Cardiac muscle cell (in vitro differentiated cells and primary cell): ENCODE results near the gene ALDH1L1. TPM values are rescaled to one million over a fixed set of nuclear protein-coding genes. Genes with fewer than 3 reads are reported as not detected.

Experiments
- DNase-seq, 2 donors: peaks; one replicate each; pipeline versions ENCODE4 v3.0.0 to v3.0.0-alpha.2; 2010 to 2017; ENCODE audit warnings: low read depth in 1 of 2, low spot score in 1 of 2
- H3K27ac ChIP-seq: fragments of 200-600 bp; sonication (generic); 2 replicates; pipeline ENCODE4 v1.5.1; 2016
- H3K27me3 ChIP-seq: fragments of 200-600 bp; sonication (generic); 2 replicates; pipeline ENCODE4 v1.6.0; 2016; ENCODE audit warnings: control low read depth
- H3K36me3 ChIP-seq: fragments of 200-600 bp; sonication (generic); 2 replicates; pipeline ENCODE4 v1.5.1; 2016; ENCODE audit warnings: control low read depth
- H3K4me1 ChIP-seq: fragments of 200-600 bp; sonication (generic); 2 replicates; pipeline ENCODE4 v1.8.1; 2017; ENCODE audit warnings: low read depth, mild to moderate bottlenecking, mixed run types
- H3K4me3 ChIP-seq: fragments of 200-600 bp; sonication (generic); 2 replicates; pipeline ENCODE4 v1.5.1; 2016; ENCODE audit warnings: mild to moderate bottlenecking
- H3K9me3 ChIP-seq: fragments of 200-600 bp; sonication (generic); 2 replicates; pipeline ENCODE4 v1.5.1; 2017; ENCODE audit warnings: low read depth, mild to moderate bottlenecking, control low read depth
- CTCF ChIP-seq: IDR thresholded peaks from 2 replicates; pipeline ENCODE4 v1.5.1; 2012; ENCODE audit warnings: low read depth, mild to moderate bottlenecking, low read length
- polyA plus RNA-seq: library from polyadenylated mRNA; unstranded; fragments of >200 nt; fragmentation: Nextera tagmentation; extraction: Ambion mirVana; gene quantifications from 2 replicates; pipeline ENCODE4 v1.2.1, GENCODE V29; 2016
- total RNA-seq: library from RNA; depleted of rRNA; stranded (reverse); fragments of >200 nt; gene quantifications from 2 replicates; pipeline ENCODE4 v1.2.3, GENCODE V29; 2016

Gene ALDH1L1
- total and polyA plus RNA-seq, 2 experiments from 2014 or later = 0.98 to 2.6 TPM

- no peak overlapping the region for H3K27ac ChIP-seq
- no peak overlapping the region for H3K4me3 ChIP-seq
- DNase-seq = no peak
- no peak for TF ChIP-seq CTCF
- no peaks in the 10 kb centered on the region for H3K4me1 ChIP-seq
- H3K36me3 ChIP-seq = no peaks in the 10 kb centered on the region
- H3K27me3 ChIP-seq = peaks cover 5% of the 10 kb centered on the region
- H3K9me3 ChIP-seq = no peaks in the 10 kb centered on the region
These were observed 19.1 kb downstream of the ALDH1L1 start for GRCh38 chr3:126161309-126161708.

- no peak for TF ChIP-seq CTCF
- H3K9me3 ChIP-seq = no peaks in the 10 kb centered on the region
- DNase-seq = no peak
These were observed 19.9 kb downstream of the ALDH1L1 start for GRCh38 chr3:126160243-126161210.

GRCh38 chr3:126159476-126159875 lies 20.9 kb downstream of the ALDH1L1 start:
- Histone ChIP-seq H3K4me1 (no peaks in the 10 kb centered on the region), H3K36me3 (no peaks in the 10 kb centered on the region), H3K27ac (no peak overlapping the region), H3K9me3 (no peaks in the 10 kb centered on the region), H3K4me3 (no peak overlapping the region), H3K27me3 (peaks cover 5% of the 10 kb centered on the region)
- no peak for DNase-seq
- no peak for TF ChIP-seq CTCF

More at GRCh38 chr3:126160243-126161210, 19.9 kb downstream of the ALDH1L1 start:
- Histone ChIP-seq H3K4me3 (no peak overlapping the region), H3K27me3 (peaks cover 5% of the 10 kb centered on the region), H3K36me3 (no peaks in the 10 kb centered on the region), H3K4me1 (no peaks in the 10 kb centered on the region), H3K27ac (no peak overlapping the region)

DNA sequence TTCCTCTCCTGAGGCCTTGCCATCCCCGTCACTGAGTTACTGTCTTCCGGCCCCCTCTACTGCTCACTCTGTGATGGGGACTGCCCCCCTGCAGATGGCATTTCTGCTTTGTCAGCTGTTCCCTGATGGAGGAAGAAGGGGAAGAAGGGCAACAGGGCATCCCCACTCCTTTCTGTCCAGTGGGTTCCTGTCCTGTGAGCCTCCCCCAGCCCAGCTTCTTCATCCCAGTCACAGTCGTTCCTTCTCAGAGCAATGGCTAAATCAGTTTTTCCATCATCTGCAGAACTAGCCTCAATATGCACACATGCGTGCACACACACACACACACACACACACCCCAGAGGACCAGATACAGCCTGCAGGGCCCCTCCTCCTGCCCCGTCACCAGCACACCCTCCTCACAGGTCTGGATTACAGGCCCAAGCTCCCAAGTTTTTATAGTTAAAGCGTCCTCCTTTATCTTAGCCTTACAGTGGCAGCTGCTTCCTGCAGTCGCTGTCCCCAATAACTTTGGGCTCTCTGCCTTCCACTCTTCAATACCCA lies 21.4 kb downstream of the ALDH1L1 start:
- H3K27ac ChIP-seq = no peak overlapping the region
- no peaks in the 10 kb centered on the region for H3K9me3 ChIP-seq
- no peak for DNase-seq
- no peaks in the 10 kb centered on the region for H3K4me1 ChIP-seq
- peaks cover 5% of the 10 kb centered on the region for H3K27me3 ChIP-seq
- H3K4me3 ChIP-seq = no peak overlapping the region
- no peak for TF ChIP-seq CTCF
- no peaks in the 10 kb centered on the region for H3K36me3 ChIP-seq

DNA sequence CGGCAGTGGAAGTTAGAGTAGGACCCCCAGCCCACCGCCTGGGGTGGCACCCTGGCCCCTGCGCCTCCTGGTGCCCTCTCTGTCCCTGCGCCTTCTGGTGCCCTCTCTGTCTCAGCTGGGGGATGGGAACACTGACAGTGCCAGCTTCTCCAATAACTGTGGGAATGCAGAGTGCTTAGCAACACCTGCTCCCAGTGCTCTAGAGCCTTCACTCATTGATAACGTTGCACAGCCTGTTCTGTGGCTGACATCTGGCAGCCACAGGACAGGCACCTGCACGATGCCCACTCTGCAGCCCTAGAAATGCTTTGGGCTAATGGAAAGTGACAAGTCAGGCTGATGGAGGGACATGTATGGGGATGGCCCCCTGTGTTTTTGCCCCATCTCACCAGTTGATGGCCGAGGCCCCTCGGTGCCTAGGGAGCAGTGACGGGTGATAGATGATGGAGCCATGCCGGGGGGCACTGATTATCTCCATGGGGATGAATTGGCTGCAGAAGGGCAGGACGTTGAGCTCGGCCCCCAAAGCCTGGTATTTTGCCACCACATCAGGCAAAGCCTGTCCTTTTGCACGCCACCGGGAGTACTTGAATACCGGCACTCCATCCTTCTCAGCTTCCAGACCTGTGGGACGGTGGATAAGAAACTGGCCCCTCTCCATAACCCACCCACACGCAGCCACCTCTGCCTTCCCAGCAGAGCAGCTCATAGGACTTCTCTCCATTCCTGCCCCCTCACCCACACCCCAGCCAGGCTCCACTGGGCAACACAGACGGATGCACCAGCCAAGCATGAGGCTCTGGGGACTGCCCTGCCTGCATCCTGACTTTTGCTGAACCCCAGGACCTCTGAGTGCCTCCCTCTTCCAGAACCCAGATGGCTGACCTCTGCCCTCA lies 22.1 kb downstream of the ALDH1L1 start:
- H3K36me3 ChIP-seq = no peaks in the 10 kb centered on the region
- peaks cover 5% of the 10 kb centered on the region for H3K27me3 ChIP-seq
- H3K27ac ChIP-seq = no peak overlapping the region
- no peaks in the 10 kb centered on the region for H3K4me1 ChIP-seq
- H3K4me3 ChIP-seq = no peak overlapping the region
- no peak for DNase-seq
- TF ChIP-seq CTCF = no peak
- no peaks in the 10 kb centered on the region for H3K9me3 ChIP-seq
